ENCODE measurements around the gene DESI1.
"Not testable (repeated sequence)": the region's sequence is repeated elsewhere in the genome, so short reads cannot be mapped to it uniquely, and the experiment has no call there.

DESI1 gene

GRCh38 chr22:41582694-41583093 is 38.1 kb downstream of the DESI1 start:
- DNase-seq: no peak

GRCh38 chr22:41579997-41580355 is 40.9 kb downstream of the DESI1 start:
- DNase-seq: no peak

GRCh38 chr22:41579297-41579996 is 41.4 kb downstream of the DESI1 start:
- DNase-seq: no peak

- DNase-seq: no peak
Measured at GRCh38 chr22:41578818-41579217, 42.0 kb downstream of the DESI1 start.

- DNase-seq: no peak
Measured at GRCh38 chr22:41578114-41578513, 42.7 kb downstream of the DESI1 start.

- no peak for DNase-seq
Measured at GRCh38 chr22:41576877-41577276, 44.0 kb downstream of the DESI1 start.

- DNase-seq: no peak
Measured at GRCh38 chr22:41575533-41575932, 45.3 kb downstream of the DESI1 start.

GRCh38 chr22:41574847-41575381 is 45.9 kb downstream of the DESI1 start:
- DNase-seq: no peak

- no peak for DNase-seq
Measured at GRCh38 chr22:41573677-41574076, 47.2 kb downstream of the DESI1 start.

GRCh38 chr22:41572305-41572704 is 48.5 kb downstream of the DESI1 start:
- not testable (repeated sequence) for DNase-seq

- no peak for DNase-seq
Measured at GRCh38 chr22:41571786-41572185, 49.1 kb downstream of the DESI1 start.

- no peak for DNase-seq
Measured at GRCh38 chr22:41570221-41570620, 50.6 kb downstream of the DESI1 start.

GRCh38 chr22:41568811-41569210 is 52.0 kb downstream of the DESI1 start:
- no peak for DNase-seq

- DNase-seq: no peak
Measured at GRCh38 chr22:41567512-41567768, 53.4 kb downstream of the DESI1 start.

- DNase-seq: no peak
Measured at GRCh38 chr22:41565403-41566054, 55.3 kb downstream of the DESI1 start.

GRCh38 chr22:41564563-41564962 is 56.3 kb downstream of the DESI1 start:
- DNase-seq: no peak

GRCh38 chr22:41563051-41563711 is 57.7 kb downstream of the DESI1 start:
- DNase-seq: no peak

GRCh38 chr22:41562461-41562860 is 58.4 kb downstream of the DESI1 start:
- no peak for DNase-seq

- DNase-seq: no peak
Measured at GRCh38 chr22:41561788-41562187, 59.1 kb downstream of the DESI1 start.

GRCh38 chr22:41561335-41561734 is 59.5 kb downstream of the DESI1 start:
- no peak for DNase-seq

GRCh38 chr22:41560095-41560471 is 60.8 kb downstream of the DESI1 start:
- DNase-seq: no peak

- not testable (repeated sequence) for DNase-seq
Measured at GRCh38 chr22:41558241-41558630, 62.6 kb downstream of the DESI1 start.

GRCh38 chr22:41557401-41558240 is 63.2 kb downstream of the DESI1 start:
- DNase-seq: no peak

Data from activated naive CD4-positive, alpha-beta T cell (primary cell).